AML-193 (cell line): ENCODE results near the gene SARNP.

Experiments
- DNase-seq, 2 experiments: peaks; one replicate each; lab custom pipeline; 2025; lab: John Stamatoyannopoulos, UW

Gene SARNP

DNA sequence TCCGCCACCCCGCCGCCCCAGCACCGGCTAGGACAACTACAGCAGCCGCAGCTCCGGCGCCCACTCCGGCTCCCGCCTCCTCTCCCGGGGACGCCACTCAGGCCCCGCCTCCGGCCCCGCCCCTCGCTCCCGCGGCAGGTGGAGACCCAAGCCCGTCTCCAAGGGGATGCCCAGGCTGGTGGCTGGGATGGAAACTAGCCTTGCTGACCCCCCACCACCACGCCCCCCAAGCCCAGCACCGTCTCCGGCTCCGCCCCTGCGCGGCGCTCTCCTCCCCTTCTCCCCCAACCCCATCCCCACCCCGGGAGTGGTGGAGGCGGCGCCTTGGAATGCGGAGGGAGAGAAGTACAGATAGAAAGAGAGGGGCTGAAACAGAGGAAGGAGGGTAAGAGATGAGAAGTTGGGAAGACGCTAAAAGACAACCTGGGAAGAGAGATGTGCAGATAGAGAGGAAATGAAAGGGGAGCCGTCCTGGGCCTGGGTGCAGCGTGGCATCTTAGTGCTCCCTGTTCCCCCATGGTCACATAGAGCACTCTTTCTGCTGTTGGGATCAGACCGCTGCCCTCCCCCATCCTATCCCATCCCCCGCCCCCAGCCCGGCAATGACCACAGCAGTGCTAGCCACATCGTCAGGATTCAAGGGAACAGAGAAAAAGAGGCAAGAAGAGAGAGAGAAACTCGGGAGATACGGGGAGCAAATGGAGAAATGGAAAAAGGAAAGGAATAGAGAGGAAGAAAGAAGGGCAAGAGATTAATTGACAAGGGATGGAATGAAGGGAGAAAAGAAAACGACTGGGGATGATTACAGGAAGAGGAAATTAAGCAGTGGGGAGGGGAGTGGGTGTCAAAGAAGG is 109.5 kb downstream of the SARNP start, which contains the start of gene ITGA7:
TSS of gene ITGA7 (minus strand) at position 64 of the 854 bp plus-strand sequence. CDS start 222 bp downstream, outside the sequence.
- DNase-seq, result no peak
